A673 (cell line): ENCODE data around the gene GGTA1. TPM values are rescaled to one million over a fixed set of nuclear protein-coding genes. Genes with fewer than 3 reads are reported as not detected.
"Not testable (repeated sequence)": the region's sequence is repeated elsewhere in the genome, so short reads cannot be mapped to it uniquely, and the experiment has no call there.

Experiments
- BruUV-seq: library from RNA; stranded (reverse); fragments of 400-500 nt; replicated peaks from 2 replicates; lab custom pipeline; 2021; lab: Mats Ljungman, UMichigan
- CTCF ChIA-PET: fragments of 300-600 bp; sonication (Branson Sonifier 250); formaldehyde crosslinking; loops from one replicate; lab custom pipeline; 2022; ENCODE audit warnings: antibody characterized with exemption; lab: Charles Lee
- POLR2A ChIA-PET: fragments of 300-600 bp; sonication (Branson Sonifier 250); formaldehyde crosslinking; loops from one replicate; lab custom pipeline; 2022; ENCODE audit warnings: antibody characterized with exemption; ENCODE audit not compliant: low non-redundant PET; lab: Charles Lee
- DNase-seq: peaks from one replicate; pipeline ENCODE4 v3.0.0-alpha.2; 2015; ENCODE audit warnings: low spot score
- H3K27ac ChIP-seq: fragments of 200-600 bp; sonication (generic); 2 replicates; pipeline ENCODE4 v1.5.1; 2016; ENCODE audit warnings: mixed run types, low read depth, mild to moderate bottlenecking, mixed read lengths, antibody characterized with exemption, low read length; ENCODE audit not compliant: poor library complexity, severe bottlenecking
- H3K27me3 ChIP-seq: fragments of 200-600 bp; sonication (generic); replicated peaks from 2 replicates; pipeline ENCODE4 v1.6.1; 2017; ENCODE audit warnings: mixed run types, low read depth, mild to moderate bottlenecking, mixed read lengths, antibody characterized with exemption, low read length; ENCODE audit not compliant: insufficient read depth, poor library complexity
- H3K36me3 ChIP-seq: fragments of 200-600 bp; sonication (generic); 2 replicates; pipeline ENCODE4 v1.6.1; 2016; ENCODE audit warnings: mixed run types, mild to moderate bottlenecking, mixed read lengths, antibody characterized with exemption, low read length; ENCODE audit not compliant: insufficient read depth, poor library complexity, severe bottlenecking
- H3K4me1 ChIP-seq: fragments of 200-600 bp; sonication (generic); 2 replicates; pipeline ENCODE4 v1.6.1; 2017; ENCODE audit warnings: mixed run types, mild to moderate bottlenecking, mixed read lengths, antibody characterized with exemption, low read length; ENCODE audit not compliant: insufficient read depth, poor library complexity, severe bottlenecking
- H3K4me3 ChIP-seq: fragments of 200-600 bp; sonication (generic); 2 replicates; pipeline ENCODE4 v1.5.1; 2016; ENCODE audit warnings: low read depth, mixed run types, mild to moderate bottlenecking, mixed read lengths, low read length; ENCODE audit not compliant: poor library complexity, severe bottlenecking
- H3K9me3 ChIP-seq: fragments of 200-600 bp; sonication (generic); 2 replicates; pipeline ENCODE4 v1.6.1; 2016; ENCODE audit warnings: mixed run types, low read depth, mild to moderate bottlenecking, mixed read lengths, antibody characterized with exemption, low read length; ENCODE audit not compliant: poor library complexity, severe bottlenecking
- CTCF ChIP-seq: fragments of 300-800, 200-600 bp; sonication (generic); conservative IDR thresholded peaks from 2 replicates; pipeline ENCODE4 v1.5.1; 2017; ENCODE audit warnings: low read depth, mild to moderate bottlenecking, antibody characterized with exemption, low read length, moderate library complexity, mixed read lengths
- EZH2 ChIP-seq: fragments of 200-600 bp; sonication (generic); IDR thresholded peaks from 2 replicates; pipeline ENCODE4 v1.6.1; 2017; ENCODE audit warnings: borderline replicate concordance, low read depth, mild to moderate bottlenecking, mixed read lengths, antibody characterized with exemption, low read length; ENCODE audit not compliant: poor library complexity, severe bottlenecking
- intact Hi-C: fragments of 100-400 bp; cut with micrococcal nuclease; formaldehyde crosslinking; loops from one replicate; pipeline ENCODE4 v1.10.0; 2022; ENCODE audit not compliant: unreplicated experiment
- total RNA-seq: library from RNA; stranded (reverse); gene quantifications from 2 replicates; pipeline ENCODE4 v1.2.3, GENCODE V29; 2021

GGTA1 gene
- total RNA-seq, 1 experiment from 2014 or later: not detected

- BruUV-seq: no TSS peak
- Histone ChIP-seq H3K4me3 (no peak overlapping the region), H3K9me3 (peaks cover 3% of the 10 kb centered on the region), H3K27ac (no peak overlapping the region), H3K36me3 (no peaks in the 10 kb centered on the region), H3K4me1 (no peaks in the 10 kb centered on the region), H3K27me3 (peaks cover 11% of the 10 kb centered on the region)
- intact Hi-C loops: no loop called here
- ChIA-PET CTCF (no interaction called here), POLR2A (no interaction called here)
- TF ChIP-seq EZH2 (no peak), CTCF (no peak)
- no peak for DNase-seq
These were observed 19.0 kb upstream of the GGTA1 start for GRCh38 chr9:121518634-121519033.

- CTCF ChIA-PET, DNase-seq, POLR2A ChIA-PET, H3K9me3 ChIP-seq, H3K27me3 ChIP-seq, H3K4me3 ChIP-seq, BruUV-seq, H3K4me1 ChIP-seq, H3K27ac ChIP-seq, H3K36me3 ChIP-seq, intact Hi-C loops: not testable (repeated sequence)
These were observed 13.5 kb upstream of the GGTA1 start for GRCh38 chr9:121513166-121513565.

DNA sequence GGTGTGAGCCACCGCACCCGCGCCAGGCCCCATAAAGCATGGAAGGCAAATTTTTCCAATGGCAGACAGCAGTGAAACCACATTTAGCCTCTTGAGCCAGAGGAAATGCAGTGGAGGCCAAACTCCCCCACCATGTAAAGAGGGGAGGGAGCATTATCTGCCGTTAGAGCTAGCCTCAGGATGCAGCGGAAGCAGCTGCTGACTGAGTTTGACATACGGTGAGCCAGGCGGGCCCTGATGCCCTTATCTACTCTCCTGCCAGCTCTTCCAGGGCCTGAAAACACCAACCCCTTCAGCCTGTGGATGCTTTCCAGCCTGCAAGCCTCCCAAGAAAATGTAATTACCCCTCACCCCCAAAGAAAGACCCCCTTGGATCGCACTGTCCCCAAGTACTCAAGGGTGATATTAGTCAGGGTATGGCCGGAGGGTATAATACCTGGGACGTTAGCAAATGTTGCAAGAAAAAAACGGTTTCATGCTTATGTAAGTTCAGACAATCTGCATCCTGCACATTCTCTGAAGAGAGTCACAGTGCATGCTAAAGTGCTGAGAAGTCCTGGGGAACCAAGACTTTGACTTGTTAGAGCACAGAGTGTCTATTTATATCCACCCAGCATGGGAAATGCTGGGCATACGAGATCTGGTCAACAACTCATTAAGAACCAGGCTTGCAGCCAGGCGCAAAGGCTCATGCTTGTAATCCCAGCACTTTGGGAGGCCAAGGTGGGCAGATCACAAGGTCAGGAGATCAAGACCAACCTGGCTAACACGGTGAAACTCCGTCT lies 11.3 kb upstream of the GGTA1 start:
- TF ChIP-seq EZH2 (no peak), CTCF (no peak)

DNA sequence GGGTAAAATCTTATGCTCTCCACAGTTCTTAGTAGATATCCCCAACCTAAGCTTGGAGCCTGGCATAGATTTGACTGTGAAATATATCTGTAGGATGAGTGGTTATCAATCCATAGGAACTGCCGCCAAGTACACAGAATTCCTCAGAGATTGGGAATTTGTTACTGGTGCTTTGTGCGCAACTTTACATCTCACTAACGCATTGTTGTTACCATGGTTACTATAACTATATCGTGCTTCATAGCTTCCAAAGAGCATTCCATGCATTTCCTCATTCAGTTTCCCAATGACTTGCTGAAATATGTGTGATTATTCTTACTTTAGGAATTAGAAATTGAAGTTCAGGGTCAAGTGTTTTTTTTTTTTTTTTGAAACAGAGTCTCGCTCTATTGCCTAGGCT lies 9.5 kb upstream of the GGTA1 start:
- ChIA-PET CTCF (interaction anchor here (0.7 kb wide), 1 partner anchor 63 kb away, joined by 5 read pairs; no protein-coding TSS in a partner anchor), POLR2A (no interaction called here)
- Histone ChIP-seq H3K36me3 (no peaks in the 10 kb centered on the region), H3K4me1 (no peaks in the 10 kb centered on the region), H3K27ac (no peak overlapping the region), H3K27me3 (no peaks in the 10 kb centered on the region), H3K9me3 (no peaks in the 10 kb centered on the region), H3K4me3 (no peak overlapping the region)
- intact Hi-C loops: no loop called here
- no peak for DNase-seq
- TF ChIP-seq CTCF (no peak), EZH2 (no peak)
- BruUV-seq: no TSS peak

More for the DNA sequence above, 11.3 kb upstream of the GGTA1 start:
- BruUV-seq: no TSS peak
- DNase-seq: no peak
- Histone ChIP-seq H3K9me3 (no peaks in the 10 kb centered on the region), H3K36me3 (no peaks in the 10 kb centered on the region), H3K27ac (no peak overlapping the region), H3K27me3 (no peaks in the 10 kb centered on the region), H3K4me3 (no peak overlapping the region), H3K4me1 (no peaks in the 10 kb centered on the region)
- intact Hi-C loops: no loop called here
- POLR2A ChIA-PET: no interaction called here
- CTCF ChIA-PET: no interaction called here
